Body of pancreas (tissue), 4 donors: ENCODE data around the gene CACNA1E.

ENCODE experiments used
- CTCF ChIP-seq, 7 experiments: fragments of 450-650 bp in 4 of 7; fragments of 200-600 bp in 3 of 7; sonication (generic) in 3 of 7; IDR thresholded peaks; one replicate each; pipeline ENCODE4 v1.5.1; 2016 to 2019; ENCODE audit warnings: antibody characterized with exemption in 7 of 7
- POLR2A ChIP-seq, 3 donors: fragments of 450-650 bp; IDR thresholded peaks; one replicate each; pipeline ENCODE4 v1.6.1; 2016; ENCODE audit warnings: antibody characterized with exemption in 3 of 3, mild to moderate bottlenecking in 2 of 3

- TF ChIP-seq CTCF (IDR thresholded peaks at IDR 0.05) = no peak
- no peak for TF ChIP-seq POLR2A (IDR thresholded peaks at IDR 0.05)
Observed at GRCh38 chr1:181637998-181638397, 154.7 kb downstream of the CACNA1E start.
